GM23338 (cell line): Measurements from ENCODE around the gene PROX1. TPM values are rescaled to one million over a fixed set of nuclear protein-coding genes. Genes with fewer than 3 reads are reported as not detected.
A peak's percentile ranks its signal among the peaks of the same experiment; 100 is the strongest.

ENCODE experiments used
- ATAC-seq: fragments of 200-7000 bp; cut with Tn5 transposase; 3 replicates; pipeline ENCODE4 v1.9.1; 2020
- DNase-seq: peaks from one replicate; pipeline ENCODE4 v3.0.0-alpha.2; 2015; ENCODE audit warnings: low spot score
- H2AFZ ChIP-seq: fragments of 200-600 bp; sonication (generic); 2 replicates; pipeline ENCODE4 v1.8.0; 2016; ENCODE audit warnings: antibody characterized with exemption, mild to moderate bottlenecking, moderate library complexity
- H3F3A ChIP-seq: fragments of 200-600 bp; sonication (generic); replicated peaks from 2 replicates; pipeline ENCODE4 v1.8.0; 2017; ENCODE audit warnings: antibody characterized with exemption, mixed run types, low read depth
- H3K27ac ChIP-seq: fragments of 200-600 bp; sonication (generic); 2 replicates; pipeline ENCODE4 v1.6.1; 2016; ENCODE audit warnings: low read depth
- H3K27me3 ChIP-seq: fragments of 200-600 bp; sonication (generic); 2 replicates; pipeline ENCODE4 v1.8.0; 2016; ENCODE audit warnings: mild to moderate bottlenecking, mixed run types, moderate library complexity; ENCODE audit not compliant: insufficient read depth
- H3K36me3 ChIP-seq: fragments of 200-600 bp; sonication (generic); 2 replicates; pipeline ENCODE4 v1.8.0; 2016; ENCODE audit warnings: mild to moderate bottlenecking; ENCODE audit not compliant: insufficient read depth
- H3K4me1 ChIP-seq: fragments of 200-600 bp; sonication (generic); 2 replicates; pipeline ENCODE4 v1.8.0; 2016; ENCODE audit warnings: mild to moderate bottlenecking, moderate library complexity; ENCODE audit not compliant: insufficient read depth
- H3K4me2 ChIP-seq: fragments of 200-600 bp; sonication (generic); 2 replicates; pipeline ENCODE4 v1.7.1; 2017; ENCODE audit warnings: mixed run types
- H3K4me3 ChIP-seq: fragments of 200-600 bp; sonication (generic); 2 replicates; pipeline ENCODE4 v1.6.1; 2016; ENCODE audit warnings: mixed run types
- H3K79me2 ChIP-seq: fragments of 200-600 bp; sonication (generic); replicated peaks from 2 replicates; pipeline ENCODE4 v1.8.0; 2017; ENCODE audit warnings: mild to moderate bottlenecking; ENCODE audit not compliant: insufficient read depth
- H3K9me2 ChIP-seq: fragments of 200-600 bp; sonication (generic); 2 replicates; pipeline ENCODE4 v1.8.0; 2017; ENCODE audit not compliant: insufficient read depth
- H4K20me1 ChIP-seq: fragments of 200-600 bp; sonication (generic); replicated peaks from 2 replicates; pipeline ENCODE4 v1.8.0; 2017; ENCODE audit warnings: mild to moderate bottlenecking; ENCODE audit not compliant: insufficient read depth
- H3K27ac Mint-ChIP-seq: 2 replicates; pipeline ENCODE4 v1.8.0; 2020; ENCODE audit warnings: inconsistent platforms, mild to moderate bottlenecking, moderate library complexity, mixed read lengths
- H3K27me3 Mint-ChIP-seq: 3 replicates; pipeline ENCODE4 v1.8.0; 2022; ENCODE audit warnings: low read depth, mild to moderate bottlenecking, moderate library complexity, mixed read lengths, inconsistent platforms; ENCODE audit not compliant: insufficient read depth, poor library complexity
- H3K36me3 Mint-ChIP-seq: 3 replicates; pipeline ENCODE4 v1.8.0; 2021; ENCODE audit warnings: low read depth, mild to moderate bottlenecking, inconsistent platforms, moderate library complexity, mixed read lengths
- H3K4me1 Mint-ChIP-seq: 3 replicates; pipeline ENCODE4 v1.8.0; 2020; ENCODE audit warnings: mild to moderate bottlenecking, inconsistent platforms, mixed read lengths
- H3K4me3 Mint-ChIP-seq: 3 replicates; pipeline ENCODE4 v1.8.0; 2021; ENCODE audit warnings: moderate library complexity, mild to moderate bottlenecking, inconsistent platforms, mixed read lengths
- H3K9me3 Mint-ChIP-seq: 3 replicates; pipeline ENCODE4 v1.8.0; 2020; ENCODE audit warnings: moderate library complexity, mild to moderate bottlenecking, inconsistent platforms, mixed read lengths
- ETS1 ChIP-seq: IDR thresholded peaks from 2 replicates; pipeline ENCODE4 v1.6.1; 2016; ENCODE audit warnings: antibody characterized with exemption
- EZH2 ChIP-seq: fragments of 200-600 bp; sonication (generic); IDR thresholded peaks from one replicate; pipeline ENCODE4 v1.8.0; 2017; ENCODE audit warnings: antibody characterized with exemption, mild to moderate bottlenecking, low read depth; ENCODE audit not compliant: unreplicated experiment
- EZH2phosphoT487 ChIP-seq: fragments of 200-600 bp; sonication (generic); IDR thresholded peaks from one replicate; pipeline ENCODE4 v1.8.1; 2018; ENCODE audit warnings: antibody characterized with exemption; ENCODE audit not compliant: unreplicated experiment
- JUNB ChIP-seq: IDR thresholded peaks from one replicate; pipeline ENCODE4 v1.6.1; 2016; ENCODE audit warnings: antibody characterized with exemption; ENCODE audit not compliant: unreplicated experiment
- NANOG ChIP-seq: IDR thresholded peaks from 2 replicates; pipeline ENCODE4 v1.6.1; 2016; ENCODE audit warnings: antibody characterized with exemption, borderline replicate concordance
- REST ChIP-seq: IDR thresholded peaks from one replicate; pipeline ENCODE4 v1.6.1; 2018; ENCODE audit warnings: antibody characterized with exemption; ENCODE audit not compliant: unreplicated experiment
- STAT1 ChIP-seq: IDR thresholded peaks from one replicate; pipeline ENCODE4 v1.6.1; 2016; ENCODE audit warnings: antibody characterized with exemption; ENCODE audit not compliant: unreplicated experiment
- ZNF114 ChIP-seq: fragments of 250-450 bp; sonication (Bioruptor Pico); IDR thresholded peaks from 2 replicates; pipeline ENCODE4 v1.5.0; 2020; ENCODE audit warnings: mild to moderate bottlenecking, moderate library complexity
- polyA plus RNA-seq: library from polyadenylated mRNA; unstranded; fragments of >200 nt; fragmentation: Nextera tagmentation; extraction: Ambion mirVana; gene quantifications from 2 replicates; pipeline ENCODE4 v1.2.1, GENCODE V29; 2016
- total RNA-seq: library from RNA; depleted of rRNA; stranded (reverse); fragments of >200 nt; shearing (Covaris generic); gene quantifications from 2 replicates; pipeline ENCODE4 v1.2.3, GENCODE V29; 2014

PROX1 gene
- total and polyA plus RNA-seq, 2 experiments from 2014 or later = 0.49 to 0.66 TPM

GRCh38 chr1:213983493-213984386, 4.0 kb upstream of the PROX1 start:
- Histone ChIP-seq H3K27ac (no peak overlapping the region), H3K36me3 (no peaks in the 10 kb centered on the region), H3F3A (peaks cover 29% of the 10 kb centered on the region), H3K9me2 (no peaks in the 10 kb centered on the region), H3K4me1 (peaks cover 65% of the 10 kb centered on the region), H3K4me3 (peak overlapping the region; percentile 80), H3K79me2 (no peaks in the 10 kb centered on the region), H3K27me3 (peaks cover 87% of the 10 kb centered on the region), H2AFZ (peak overlapping the region; percentile 94), H3K4me2 (peak overlapping the region; percentile 100), H4K20me1 (peaks cover 15% of the 10 kb centered on the region; the same call in 1 of the 2 replicates)
- Mint-ChIP-seq H3K27ac (no peak overlapping the region), H3K4me3 (peak overlapping the region; percentile 86), H3K9me3 (no peaks in the 10 kb centered on the region), H3K27me3 (peaks cover 94% of the 10 kb centered on the region), H3K36me3 (no peaks in the 10 kb centered on the region), H3K4me1 (peaks cover 65% of the 10 kb centered on the region)
- DNase-seq = peak; percentile 63
- ATAC-seq = peak; percentile 0; the same call in 1 of the 3 replicates
- no peak for TF ChIP-seq JUNB
- TF ChIP-seq EZH2 = peak; percentile 80

GRCh38 chr1:213984387-213985208, 3.2 kb upstream of the PROX1 start:
- Histone ChIP-seq H3K4me1 (peaks cover 59% of the 10 kb centered on the region), H3K36me3 (no peaks in the 10 kb centered on the region), H3F3A (peaks cover 29% of the 10 kb centered on the region), H3K4me2 (peak overlapping the region; percentile 100), H3K4me3 (peak overlapping the region; percentile 80), H3K79me2 (no peaks in the 10 kb centered on the region), H4K20me1 (peaks cover 15% of the 10 kb centered on the region; the same call in 1 of the 2 replicates), H2AFZ (no peak overlapping the region), H3K27ac (no peak overlapping the region), H3K9me2 (no peaks in the 10 kb centered on the region), H3K27me3 (peaks cover 87% of the 10 kb centered on the region)
- Mint-ChIP-seq H3K27ac (no peak overlapping the region), H3K4me1 (peaks cover 61% of the 10 kb centered on the region), H3K9me3 (no peaks in the 10 kb centered on the region), H3K27me3 (peaks cover 91% of the 10 kb centered on the region), H3K4me3 (peak overlapping the region; percentile 86), H3K36me3 (no peaks in the 10 kb centered on the region)
- ATAC-seq (peak; percentile 3), DNase-seq (peak; percentile 86)
- TF ChIP-seq ZNF114 (CRISPR knock-in tag) (no peak), EZH2phosphoT487 (no peak), ETS1 (no peak), NANOG (peak; percentile 53), STAT1 (no peak), REST (no peak), EZH2 (peak; percentile 55)
